DND-41 (cell line): ENCODE data around the gene PNKP.

Experiments
- ATAC-seq: fragments of 200-7000 bp; cut with Tn5 transposase; 3 replicates; pipeline ENCODE4 v1.9.1; 2021; ENCODE audit warnings: low read depth; ENCODE audit not compliant: insufficient read depth
- DNase-seq: peaks from one replicate; pipeline ENCODE4 v3.0.0-alpha.2; 2020
- H2AFZ ChIP-seq: 2 replicates; pipeline ENCODE4 v1.6.0; 2012; ENCODE audit warnings: low read depth, low read length
- H3K27ac ChIP-seq: 2 replicates; pipeline ENCODE4 v1.5.1; 2012; ENCODE audit warnings: low read length, inconsistent platforms
- H3K27me3 ChIP-seq: fragments of 200-600 bp; sonication (generic); 2 replicates; pipeline ENCODE4 v1.6.0; 2012; ENCODE audit warnings: low read length, mild to moderate bottlenecking, inconsistent platforms; ENCODE audit not compliant: insufficient read depth, poor library complexity
- H3K36me3 ChIP-seq: 2 replicates; pipeline ENCODE4 v1.5.1; 2012; ENCODE audit warnings: low read length, inconsistent platforms; ENCODE audit not compliant: insufficient read depth
- H3K4me1 ChIP-seq: 2 replicates; pipeline ENCODE4 v1.5.1; 2012; ENCODE audit warnings: mild to moderate bottlenecking, low read length; ENCODE audit not compliant: insufficient read depth
- H3K4me2 ChIP-seq: 2 replicates; pipeline ENCODE4 v1.6.0; 2012; ENCODE audit warnings: mild to moderate bottlenecking, moderate library complexity, low read length, inconsistent platforms; ENCODE audit not compliant: insufficient read depth
- H3K4me3 ChIP-seq, 2 experiments: fragments of 200-600 bp in 1 of 2; shearing (Covaris generic) in 1 of 2; 2 replicates each; pipeline ENCODE4 v1.5.1; 2012 to 2016; ENCODE audit warnings: inconsistent platforms in 2 of 2, low read length in 2 of 2, mild to moderate bottlenecking in 2 of 2, low read depth in 1 of 2, moderate library complexity in 1 of 2
- H3K79me2 ChIP-seq: 2 replicates; pipeline ENCODE4 v1.6.0; 2012; ENCODE audit warnings: low read length, inconsistent platforms; ENCODE audit not compliant: insufficient read depth
- H3K9ac ChIP-seq: 2 replicates; pipeline ENCODE4 v1.6.0; 2012; ENCODE audit warnings: low read depth, mild to moderate bottlenecking, inconsistent platforms, low read length, moderate library complexity
- H3K9me3 ChIP-seq: 2 replicates; pipeline ENCODE4 v1.5.1; 2012; ENCODE audit warnings: low read length, moderate library complexity, mild to moderate bottlenecking, inconsistent platforms; ENCODE audit not compliant: insufficient read depth, severe bottlenecking
- H4K20me1 ChIP-seq: 2 replicates; pipeline ENCODE4 v1.6.0; 2012; ENCODE audit warnings: low read length; ENCODE audit not compliant: insufficient read depth
- EZH2 ChIP-seq: IDR thresholded peaks from 3 replicates; pipeline ENCODE4 v1.6.1; 2012; ENCODE audit warnings: borderline replicate concordance, low read depth, mild to moderate bottlenecking, moderate library complexity, low read length, inconsistent platforms; ENCODE audit not compliant: severe bottlenecking
- TF ChIP-seq, protein P1 (sequence below): IDR thresholded peaks from 2 replicates; pipeline ENCODE4 v1.5.1; 2012; ENCODE audit warnings: borderline replicate concordance, low read length, moderate library complexity, mild to moderate bottlenecking; ENCODE audit not compliant: poor library complexity, severe bottlenecking; ENCODE audit errors: extremely low read depth

Gene PNKP

DNA sequence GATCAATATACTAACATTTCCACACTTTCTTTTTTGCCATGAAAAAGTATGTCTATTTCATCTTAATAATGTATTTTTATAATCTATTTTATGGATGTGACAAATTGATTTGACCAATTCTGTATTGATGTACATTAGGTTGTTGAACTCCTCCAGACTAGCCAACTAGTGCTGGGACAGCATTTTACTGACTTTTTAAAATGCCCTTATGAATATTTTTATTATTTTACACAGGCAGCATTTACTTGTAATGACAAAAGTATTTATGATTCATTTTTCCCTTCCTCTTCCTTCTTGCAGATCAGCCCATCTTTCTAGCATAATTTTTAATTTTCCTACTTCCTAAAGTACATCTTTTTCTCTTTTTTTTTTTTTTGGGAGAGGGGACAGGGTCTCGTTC lies 53.4 kb downstream of the PNKP start:
- no peak for DNase-seq
- Histone ChIP-seq H4K20me1 (no peaks in the 10 kb centered on the region; the same call in 1 of the 2 replicates), H2AFZ (peak overlapping the region; percentile 82), H3K9ac (peak overlapping the region; percentile 69), H3K27ac (peak overlapping the region; percentile 89; the same call in 1 of the 2 replicates), H3K4me1 (peaks cover 36% of the 10 kb centered on the region), H3K9me3 (no peaks in the 10 kb centered on the region), H3K27me3 (no peaks in the 10 kb centered on the region), H3K36me3 (peaks cover 12% of the 10 kb centered on the region; the same call in 1 of the 2 replicates), H3K79me2 (peaks cover 22% of the 10 kb centered on the region), H3K4me2 (peak overlapping the region; percentile 70), H3K4me3 (peak overlapping the region; percentile 34 to 68; a peak in 3 of 4 replicates)
- ATAC-seq = no peak
- no peak for TF ChIP-seq EZH2
- TF ChIP-seq, protein P1, sequence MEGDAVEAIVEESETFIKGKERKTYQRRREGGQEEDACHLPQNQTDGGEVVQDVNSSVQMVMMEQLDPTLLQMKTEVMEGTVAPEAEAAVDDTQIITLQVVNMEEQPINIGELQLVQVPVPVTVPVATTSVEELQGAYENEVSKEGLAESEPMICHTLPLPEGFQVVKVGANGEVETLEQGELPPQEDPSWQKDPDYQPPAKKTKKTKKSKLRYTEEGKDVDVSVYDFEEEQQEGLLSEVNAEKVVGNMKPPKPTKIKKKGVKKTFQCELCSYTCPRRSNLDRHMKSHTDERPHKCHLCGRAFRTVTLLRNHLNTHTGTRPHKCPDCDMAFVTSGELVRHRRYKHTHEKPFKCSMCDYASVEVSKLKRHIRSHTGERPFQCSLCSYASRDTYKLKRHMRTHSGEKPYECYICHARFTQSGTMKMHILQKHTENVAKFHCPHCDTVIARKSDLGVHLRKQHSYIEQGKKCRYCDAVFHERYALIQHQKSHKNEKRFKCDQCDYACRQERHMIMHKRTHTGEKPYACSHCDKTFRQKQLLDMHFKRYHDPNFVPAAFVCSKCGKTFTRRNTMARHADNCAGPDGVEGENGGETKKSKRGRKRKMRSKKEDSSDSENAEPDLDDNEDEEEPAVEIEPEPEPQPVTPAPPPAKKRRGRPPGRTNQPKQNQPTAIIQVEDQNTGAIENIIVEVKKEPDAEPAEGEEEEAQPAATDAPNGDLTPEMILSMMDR = no peak

DNA sequence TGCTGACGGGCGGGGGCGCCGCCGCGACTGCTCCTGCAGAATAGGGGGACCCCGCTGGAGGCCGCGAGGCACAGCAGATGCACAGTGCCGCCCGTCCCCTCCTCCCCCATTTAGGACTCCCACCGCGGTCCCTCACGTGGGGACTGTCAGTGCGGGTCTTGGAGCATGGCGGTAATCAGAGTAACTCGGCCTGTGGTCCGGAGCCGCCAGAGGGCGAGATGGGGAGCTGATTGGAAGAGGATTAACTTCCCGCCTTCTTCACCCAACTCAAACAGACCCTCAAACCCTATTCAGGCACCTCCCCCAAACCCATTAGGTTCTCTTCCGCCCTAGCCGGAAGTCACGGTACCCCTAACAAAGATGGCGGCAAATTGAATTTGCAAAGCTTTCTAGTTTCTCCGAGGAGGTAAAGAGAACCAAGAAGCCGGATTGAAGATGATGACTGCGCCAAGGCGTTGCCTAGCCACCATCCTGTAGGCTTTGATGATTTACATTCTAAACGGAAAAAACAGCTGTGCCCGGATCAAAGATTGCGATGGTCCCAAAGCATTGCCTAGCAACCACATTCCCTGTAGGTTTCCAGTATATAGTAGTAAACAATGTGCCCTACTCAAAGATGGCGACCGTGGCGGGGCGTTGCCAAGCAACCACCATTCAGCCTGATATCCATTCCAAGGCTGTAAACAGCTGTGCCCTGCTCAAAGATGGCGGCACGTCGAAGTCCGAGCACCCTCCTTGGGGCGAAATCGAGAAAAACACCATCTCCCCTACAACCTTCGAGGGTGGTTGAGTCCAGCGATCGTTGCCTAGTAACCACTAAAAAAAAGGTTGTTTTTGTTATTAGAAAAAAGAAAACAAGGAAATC lies 54.1 kb downstream of the PNKP start, which contains the start of gene FUZ:
Gene FUZ, minus strand, starts transcription at position 296 of the 865 bp plus-strand sequence. Its CDS starts 186 bp downstream, at position 110.
- peak within 1 kb of the TSS; percentile 69 for H3K9ac ChIP-seq
- H3K36me3 ChIP-seq = peaks cover 14% of the 10 kb centered on the region
- peak; percentile 77 for ATAC-seq
- H4K20me1 ChIP-seq = no peaks in the 10 kb centered on the region
- TF ChIP-seq, protein P1 = peak; percentile 44
- no peak for TF ChIP-seq EZH2
- peak within 1 kb of the TSS; percentile 89 for H3K27ac ChIP-seq
- peak; percentile 97 for DNase-seq
- no peaks in the 10 kb centered on the region for H3K27me3 ChIP-seq
- H3K79me2 ChIP-seq = peaks cover 14% of the 10 kb centered on the region
- H2AFZ ChIP-seq = peak within 1 kb of the TSS; percentile 82
- peak within 1 kb of the TSS; percentile 34 to 68 for H3K4me3 ChIP-seq
- H3K9me3 ChIP-seq = no peaks in the 10 kb centered on the region
- H3K4me1 ChIP-seq = peaks cover 33% of the 10 kb centered on the region
- peak within 1 kb of the TSS; percentile 70 for H3K4me2 ChIP-seq

DNA sequence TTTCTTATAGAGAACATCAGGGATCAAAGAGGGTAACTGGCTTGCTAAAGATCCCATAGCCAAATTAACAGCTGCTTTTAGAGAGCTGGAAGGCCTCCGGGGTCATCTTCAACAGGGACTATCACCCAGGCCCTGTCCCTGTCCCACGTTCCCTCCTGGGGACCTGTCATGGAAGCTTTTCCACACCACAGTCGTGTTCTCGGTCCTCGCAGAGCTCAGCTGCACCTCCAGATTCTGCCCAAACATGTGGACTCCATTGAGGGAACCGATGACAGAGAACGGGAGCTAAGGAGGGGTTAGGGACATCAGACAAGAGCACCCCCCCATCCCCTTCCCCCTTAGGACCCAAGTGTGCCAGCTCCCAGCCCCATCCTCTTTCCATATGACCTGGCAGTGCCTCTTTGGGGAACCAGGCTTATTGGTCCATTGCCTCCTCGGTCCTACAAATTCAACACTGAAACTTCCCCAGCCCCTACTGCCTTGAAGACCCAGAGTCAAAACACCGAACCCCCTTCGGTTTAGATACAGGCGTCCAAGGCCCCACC lies 54.9 kb downstream of the PNKP start:
- Histone ChIP-seq H3K9ac (peak overlapping the region; percentile 69), H3K4me3 (peak overlapping the region; percentile 34 to 68), H3K36me3 (peaks cover 21% of the 10 kb centered on the region), H3K4me2 (peak overlapping the region; percentile 70), H3K9me3 (no peaks in the 10 kb centered on the region), H2AFZ (peak overlapping the region; percentile 82), H3K27me3 (no peaks in the 10 kb centered on the region), H4K20me1 (no peaks in the 10 kb centered on the region), H3K79me2 (peaks cover 12% of the 10 kb centered on the region), H3K4me1 (peaks cover 33% of the 10 kb centered on the region), H3K27ac (peak overlapping the region; percentile 89)
- ATAC-seq (no peak), DNase-seq (no peak)
- TF ChIP-seq, protein P1 = no peak
- TF ChIP-seq EZH2 = no peak
